HG03025 (cell line): ENCODE measurements around the gene MMGT1.
A peak's percentile ranks its signal among the peaks of the same experiment; 100 is the strongest.

ENCODE experiments used
- ATAC-seq: cut with Tn5 transposase; IDR thresholded peaks from one replicate; pipeline ENCODE4 v1.9.1; 2021; ENCODE audit warnings: mild to moderate bottlenecking, moderate library complexity; ENCODE audit not compliant: unreplicated experiment, low FRiP score

Gene MMGT1

DNA sequence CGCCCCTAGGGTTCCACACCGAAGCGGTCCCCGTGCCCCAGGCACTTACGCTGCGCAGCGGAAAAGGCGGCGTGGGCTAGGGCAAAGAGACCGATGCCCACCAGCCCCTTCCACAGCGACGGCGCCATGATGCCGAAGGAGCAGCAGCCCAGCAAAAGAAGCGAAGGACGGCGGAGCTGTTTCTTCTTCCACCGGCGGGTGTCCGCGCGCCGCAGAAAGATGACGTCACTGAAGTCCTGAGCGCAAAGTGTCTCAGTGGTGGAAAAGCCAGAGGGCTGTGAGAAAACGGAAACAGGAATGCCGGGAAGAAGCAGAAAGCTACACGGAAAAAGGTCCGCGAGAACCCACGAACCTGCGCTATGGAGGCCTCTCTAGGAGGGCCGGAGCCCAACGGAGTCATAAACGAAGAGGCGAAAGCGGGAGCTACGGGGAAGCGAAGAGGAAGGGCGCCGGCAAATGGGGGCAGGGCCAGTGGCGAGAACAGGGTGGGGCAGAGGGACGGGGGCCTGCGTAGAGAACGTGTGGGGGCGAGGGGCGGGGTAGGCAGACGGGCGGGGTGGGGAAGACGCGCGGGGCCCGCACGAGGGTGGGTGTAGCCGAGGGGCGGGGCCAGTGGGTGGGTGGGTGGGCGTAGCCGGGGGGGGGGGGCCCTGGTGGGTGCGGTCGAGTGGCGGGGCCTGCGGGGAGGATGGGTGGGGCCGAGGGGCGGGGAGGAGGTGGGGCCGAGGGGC is at the start of gene MMGT1:
Gene MMGT1, minus strand, starts transcription at position 441 of the 731 bp plus-strand sequence. Its CDS starts 313 bp downstream, at position 128.
- peak; percentile 65 for ATAC-seq

DNA sequence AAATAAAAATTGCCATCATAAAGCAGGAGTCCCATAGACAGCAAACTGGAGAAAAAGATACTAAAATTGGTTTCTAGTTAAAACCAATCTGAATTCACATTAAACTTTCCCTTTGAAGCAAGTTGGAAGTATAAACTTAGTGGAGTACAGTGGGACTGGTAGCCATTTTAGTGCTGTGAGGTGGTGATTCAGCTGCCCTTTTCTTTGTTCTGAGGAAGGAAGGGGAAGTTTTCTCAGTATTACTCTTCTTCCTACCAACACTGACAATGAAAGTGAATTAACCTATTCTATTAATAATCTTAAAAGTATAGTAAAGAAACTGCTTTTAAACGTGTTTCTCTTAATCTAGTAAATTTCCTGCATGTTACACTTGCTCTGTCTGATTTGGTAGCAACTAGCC is 48.1 kb upstream of the MMGT1 start:
- no peak for ATAC-seq

DNA sequence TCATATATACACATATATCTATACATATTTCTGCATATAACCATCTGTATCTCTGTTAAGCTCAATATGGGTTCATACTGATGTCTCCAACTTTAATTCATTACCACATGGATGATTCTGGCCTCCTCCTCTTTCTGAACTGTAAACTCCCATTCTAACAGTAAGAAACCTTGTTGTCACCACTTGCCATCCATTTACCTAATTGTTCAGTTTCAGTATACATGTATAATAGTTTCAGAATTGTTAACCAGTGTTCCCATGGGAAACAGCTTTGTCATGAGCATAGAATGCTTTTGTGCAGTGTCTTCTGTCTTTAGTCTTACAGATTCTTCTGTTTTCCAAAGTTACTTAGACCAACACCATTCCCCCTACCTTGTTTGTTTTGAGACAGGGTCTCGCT is 47.4 kb upstream of the MMGT1 start:
- ATAC-seq = peak; percentile 72

DNA sequence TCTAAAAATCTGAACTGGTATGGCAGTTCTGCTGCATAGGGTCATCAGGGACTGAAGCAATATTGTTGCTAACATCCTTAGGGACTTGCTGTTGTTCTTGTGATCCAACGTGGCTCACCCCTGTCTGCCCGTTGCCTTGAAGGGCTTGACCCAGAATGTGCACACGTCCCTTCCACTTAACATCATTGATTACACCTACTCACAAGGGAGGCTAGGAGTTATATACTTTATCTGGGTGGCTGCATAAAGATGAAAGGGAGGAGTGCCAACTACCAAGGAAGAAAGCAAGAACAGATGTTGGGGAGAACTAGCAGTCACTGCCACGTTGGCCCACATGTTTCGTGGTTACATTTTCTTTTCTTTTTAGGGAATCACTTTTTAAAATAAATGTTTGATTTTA is 45.4 kb upstream of the MMGT1 start:
- no peak for ATAC-seq

DNA sequence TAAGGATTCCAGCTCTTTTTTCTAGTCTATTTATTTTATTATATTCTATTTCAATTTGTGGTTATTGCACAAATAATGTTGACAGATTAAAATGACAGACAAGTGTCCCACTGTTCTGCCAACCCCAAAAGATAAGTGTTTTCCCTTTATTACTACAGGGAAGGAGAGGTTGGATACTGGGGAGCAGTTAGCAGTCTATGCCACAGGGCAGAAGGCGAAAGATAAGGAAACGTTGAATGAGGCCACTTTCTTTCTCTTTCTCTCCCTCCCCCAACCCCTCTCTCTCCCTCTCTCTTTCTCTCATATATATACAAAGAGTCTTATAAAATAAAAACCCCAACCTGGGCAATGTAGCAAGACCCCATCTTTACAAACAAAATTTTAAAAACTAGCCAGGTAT is 43.1 kb upstream of the MMGT1 start:
- no peak for ATAC-seq

DNA sequence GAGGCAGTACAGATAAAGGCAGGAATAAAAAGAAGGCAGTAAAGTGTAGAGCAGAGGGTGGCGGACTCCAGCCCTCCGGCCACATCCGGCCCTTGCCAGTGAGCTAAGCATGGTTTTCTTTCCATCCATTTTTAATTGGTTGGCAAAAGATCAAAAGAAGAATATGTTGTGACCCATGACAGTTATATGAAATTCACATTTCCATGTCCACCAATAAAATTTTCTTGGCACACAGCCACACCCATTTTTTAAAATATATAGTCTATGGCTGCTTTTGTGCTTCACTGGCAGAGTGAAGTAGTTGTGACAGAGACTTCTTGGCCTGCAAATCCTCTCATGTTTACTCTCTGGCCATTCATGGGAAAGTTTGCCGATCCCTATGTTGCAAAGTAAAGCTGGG is 41.2 kb upstream of the MMGT1 start:
- ATAC-seq = no peak

DNA sequence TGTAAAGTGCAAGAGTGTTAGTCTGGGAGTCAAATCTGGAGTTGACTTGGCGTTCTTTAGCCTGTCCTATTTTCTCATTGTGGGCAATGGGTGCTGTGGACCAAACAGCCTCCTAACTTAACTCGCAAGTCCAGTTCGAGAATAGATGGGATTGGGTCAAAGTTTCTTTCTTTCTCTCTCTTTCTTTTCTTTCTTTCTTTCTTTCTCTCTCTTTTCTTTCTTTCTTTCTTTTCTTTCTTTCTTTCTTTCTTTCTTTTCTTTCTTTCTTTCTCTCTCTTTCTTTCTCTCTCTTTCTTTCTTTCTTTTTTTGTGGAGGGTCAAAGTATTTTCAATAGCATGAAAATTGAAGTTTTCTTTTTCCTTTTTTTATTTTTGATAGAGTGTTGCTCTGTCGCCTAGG is 14.5 kb upstream of the MMGT1 start:
- no peak for ATAC-seq

DNA sequence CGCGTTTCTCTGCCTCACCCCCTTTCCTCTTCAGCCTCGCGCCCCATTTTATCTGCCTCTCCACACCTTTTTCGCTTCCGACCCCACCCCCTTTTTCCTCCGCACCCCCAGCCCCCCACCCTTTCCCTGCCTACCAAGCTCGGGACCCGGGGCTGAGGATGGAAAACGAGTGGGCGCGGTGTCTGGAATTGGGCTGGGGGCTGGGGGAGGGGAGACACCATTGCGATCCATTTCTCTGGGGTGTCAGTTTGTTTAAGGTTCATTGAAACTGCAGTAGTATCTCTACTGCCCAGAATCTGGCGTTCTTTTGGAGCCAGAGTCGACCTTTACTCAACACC is 12.2 kb upstream of the MMGT1 start:
- ATAC-seq = no peak

DNA sequence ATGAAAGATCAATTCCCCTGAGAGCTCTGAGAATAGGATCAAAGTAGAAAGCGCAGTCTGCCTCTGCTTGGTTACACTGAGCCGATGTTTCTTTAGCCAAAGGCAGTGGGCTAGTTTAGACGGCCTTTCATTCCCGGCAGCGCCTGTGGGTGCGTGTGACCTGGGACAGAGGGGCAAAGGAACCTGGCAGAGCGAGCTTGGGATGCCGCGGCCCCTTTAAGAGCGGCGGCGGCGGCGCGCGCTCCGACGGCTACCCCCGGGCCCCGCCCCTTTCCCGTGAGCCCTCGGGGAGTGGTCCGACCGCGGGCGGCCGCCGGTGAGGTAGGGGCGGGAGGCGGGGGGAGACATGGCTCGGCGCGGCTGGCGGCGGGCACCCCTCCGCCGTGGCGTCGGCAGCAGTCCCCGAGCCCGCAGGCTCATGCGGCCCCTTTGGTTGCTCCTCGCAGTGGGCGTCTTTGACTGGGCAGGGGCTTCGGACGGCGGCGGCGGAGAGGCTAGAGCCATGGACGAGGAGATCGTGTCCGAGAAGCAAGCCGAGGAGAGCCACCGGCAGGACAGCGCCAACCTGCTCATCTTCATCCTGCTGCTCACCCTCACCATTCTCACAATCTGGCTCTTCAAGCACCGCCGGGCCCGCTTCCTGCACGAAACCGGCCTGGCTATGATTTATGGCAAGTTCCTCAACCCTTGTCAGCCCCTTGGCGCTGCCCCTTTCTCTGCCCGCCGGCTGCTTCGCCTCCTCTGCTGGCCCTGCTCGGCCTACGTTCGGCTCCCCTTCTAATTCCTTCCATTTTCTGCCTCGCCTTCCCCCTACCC is 11.6 kb upstream of the MMGT1 start, which contains the start of gene SLC9A6:
Gene SLC9A6, plus strand, starts transcription at position 279 of the 816 bp plus-strand sequence. Its CDS starts 224 bp downstream, at position 503.
- peak; percentile 84 for ATAC-seq

DNA sequence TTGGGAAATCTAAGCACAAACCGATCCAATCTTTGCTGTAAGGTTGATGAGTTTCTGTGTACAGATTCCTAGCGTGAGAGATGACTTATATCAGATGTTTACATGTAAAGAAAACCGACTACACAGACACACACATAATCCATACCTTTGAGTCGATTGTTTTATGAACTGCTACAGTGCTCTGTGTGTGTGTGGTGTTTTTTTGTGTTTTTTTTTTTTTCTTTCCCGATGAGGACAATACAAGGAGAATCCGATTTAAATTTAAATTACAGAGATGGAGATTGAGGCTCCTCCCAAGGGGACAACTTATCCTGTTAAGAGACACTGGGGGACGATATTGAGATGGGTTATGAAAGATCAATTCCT is 11.0 kb upstream of the MMGT1 start:
- no peak for ATAC-seq

DNA sequence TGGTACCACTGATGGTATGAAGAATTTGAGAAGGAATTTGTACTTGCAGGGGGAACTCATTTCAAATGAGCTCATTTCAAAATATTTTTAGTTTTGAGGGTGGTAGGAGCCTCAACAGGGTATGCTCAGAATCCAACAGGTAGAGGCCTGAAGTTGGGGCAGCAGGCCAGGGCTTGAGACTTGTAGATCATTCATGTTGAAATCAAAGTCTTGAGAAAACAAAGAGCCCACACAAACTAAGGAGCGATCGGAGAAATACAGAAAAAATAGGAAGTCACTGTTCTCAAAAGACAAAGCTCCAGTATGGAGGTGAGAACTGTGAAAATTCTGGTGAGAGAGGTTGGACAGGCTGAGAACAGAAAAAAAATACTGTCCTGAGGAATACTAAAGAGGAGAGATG is 10.5 kb upstream of the MMGT1 start:
- ATAC-seq = no peak

DNA sequence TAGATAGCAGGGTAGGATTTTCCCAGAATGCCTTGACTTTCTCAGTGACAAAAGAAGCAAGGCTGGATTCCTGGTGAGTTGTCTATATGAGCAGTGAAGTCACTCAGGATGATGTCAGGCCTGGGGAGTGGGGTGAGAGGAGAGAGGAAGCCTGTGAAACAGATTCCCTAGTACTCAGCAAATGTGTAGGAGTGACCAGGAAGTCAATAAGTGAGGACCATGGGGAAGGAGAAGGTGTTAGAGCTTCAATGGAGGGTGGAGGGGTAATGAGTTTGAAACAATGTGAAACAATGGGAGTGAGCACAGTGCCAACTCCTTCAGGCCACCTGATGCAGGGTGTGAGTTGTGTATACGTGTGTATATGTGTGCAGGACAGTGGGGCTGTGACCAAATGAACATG is 9.1 kb upstream of the MMGT1 start:
- ATAC-seq = no peak

DNA sequence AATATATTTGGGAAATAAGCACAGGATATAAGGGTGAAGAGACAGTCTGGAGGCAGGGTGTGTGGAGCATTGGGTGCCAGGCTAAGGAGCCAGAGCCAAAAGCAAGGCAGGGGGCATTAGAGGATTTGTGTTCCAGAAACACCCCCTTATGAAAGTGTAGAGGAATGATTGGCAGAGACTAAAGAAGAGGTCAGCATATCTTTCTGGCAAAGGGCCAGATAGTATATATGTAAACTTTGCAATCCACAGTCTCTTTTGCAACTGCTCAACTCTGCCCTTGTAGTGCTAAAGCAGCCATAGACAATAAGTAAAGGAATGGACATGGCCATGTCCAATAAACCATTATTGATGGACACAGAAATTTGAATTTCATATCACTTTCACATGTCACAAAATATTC is 7.9 kb upstream of the MMGT1 start:
- no peak for ATAC-seq

DNA sequence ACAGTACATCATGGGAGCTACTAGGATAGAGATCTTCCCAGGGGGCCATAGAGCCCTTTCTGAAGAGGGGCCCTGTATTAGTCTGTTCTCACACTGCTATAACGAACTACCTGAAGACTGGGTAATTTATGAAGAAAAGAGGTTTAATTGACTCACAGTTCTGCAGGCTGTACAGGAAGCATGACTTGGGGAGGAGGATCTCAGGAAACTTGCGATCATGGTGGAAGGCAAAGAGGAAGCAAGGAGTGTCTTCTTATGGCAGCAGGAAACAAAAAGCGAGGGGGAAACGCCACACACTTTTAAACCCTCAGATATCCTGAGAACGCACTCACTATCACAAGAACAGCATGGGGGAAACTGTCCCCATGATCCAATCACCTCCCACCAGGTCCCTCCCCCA is 7.2 kb upstream of the MMGT1 start:
- ATAC-seq = no peak

DNA sequence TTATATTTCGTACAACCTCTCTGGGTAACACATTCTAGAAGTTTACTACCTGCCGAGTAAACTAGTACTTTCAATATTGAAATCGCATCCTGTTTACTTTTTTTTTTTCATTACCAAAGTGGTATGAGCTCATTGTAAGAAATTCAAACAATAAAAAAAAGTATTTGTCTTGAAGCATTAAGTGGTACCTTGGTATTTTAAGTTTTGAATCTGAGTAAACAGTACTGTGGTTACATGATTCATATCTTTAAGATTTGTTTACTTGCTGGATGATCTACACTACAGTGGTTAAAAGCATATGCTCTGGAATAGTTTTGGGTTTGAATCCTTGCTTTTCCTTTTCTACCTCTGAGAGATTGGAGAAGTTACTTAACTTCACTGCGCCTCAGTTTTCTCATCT is 3.8 kb upstream of the MMGT1 start:
- ATAC-seq = no peak

DNA sequence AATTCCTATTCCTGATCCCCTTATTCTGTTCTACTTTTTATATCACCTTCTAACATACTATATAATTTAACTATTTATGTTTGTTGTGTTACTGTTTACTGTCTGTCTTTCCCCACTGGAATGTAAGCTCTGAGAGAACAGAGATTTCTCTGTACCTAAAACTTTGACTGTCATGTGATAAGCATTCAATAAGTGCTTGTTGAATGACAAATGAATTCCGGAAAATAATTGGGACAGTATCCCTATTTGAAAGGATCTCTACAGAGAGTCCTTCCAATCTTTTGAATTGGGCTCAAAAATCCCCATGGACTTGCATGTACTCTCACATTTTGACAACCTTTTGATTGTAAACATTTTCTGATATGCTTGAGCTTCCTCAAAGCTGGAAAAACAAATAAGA is 1.6 kb upstream of the MMGT1 start:
- ATAC-seq = no peak

DNA sequence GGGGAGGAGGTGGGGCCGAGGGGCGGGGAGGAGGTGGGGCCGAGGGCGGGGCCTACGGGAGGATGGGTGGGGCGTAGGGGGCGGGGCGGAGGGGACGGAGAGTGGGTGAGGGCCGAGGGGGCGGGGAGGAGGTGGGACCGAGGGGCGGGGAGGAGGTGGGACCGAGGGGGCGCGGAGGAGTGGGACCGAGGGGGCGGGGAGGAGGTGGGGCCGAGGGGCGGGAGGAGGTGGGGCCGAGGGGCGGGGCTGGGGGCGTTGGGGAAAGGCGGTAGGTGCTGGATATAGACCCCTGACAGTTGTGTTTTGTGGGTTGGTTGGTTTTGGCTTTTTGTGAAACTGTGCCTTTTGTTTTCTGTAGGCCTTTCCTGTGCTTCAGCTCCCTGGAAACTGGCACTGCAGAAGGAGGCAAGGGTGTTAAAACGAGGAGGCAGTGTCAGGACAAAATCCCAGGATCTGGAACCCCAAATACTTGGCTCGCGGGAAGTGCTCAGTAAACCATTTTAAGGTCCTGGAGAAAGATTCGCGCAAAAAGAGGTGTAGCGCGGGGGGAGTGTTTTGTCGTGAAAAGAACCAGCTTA is 580 bp upstream of the MMGT1 start:
- ATAC-seq = no peak

DNA sequence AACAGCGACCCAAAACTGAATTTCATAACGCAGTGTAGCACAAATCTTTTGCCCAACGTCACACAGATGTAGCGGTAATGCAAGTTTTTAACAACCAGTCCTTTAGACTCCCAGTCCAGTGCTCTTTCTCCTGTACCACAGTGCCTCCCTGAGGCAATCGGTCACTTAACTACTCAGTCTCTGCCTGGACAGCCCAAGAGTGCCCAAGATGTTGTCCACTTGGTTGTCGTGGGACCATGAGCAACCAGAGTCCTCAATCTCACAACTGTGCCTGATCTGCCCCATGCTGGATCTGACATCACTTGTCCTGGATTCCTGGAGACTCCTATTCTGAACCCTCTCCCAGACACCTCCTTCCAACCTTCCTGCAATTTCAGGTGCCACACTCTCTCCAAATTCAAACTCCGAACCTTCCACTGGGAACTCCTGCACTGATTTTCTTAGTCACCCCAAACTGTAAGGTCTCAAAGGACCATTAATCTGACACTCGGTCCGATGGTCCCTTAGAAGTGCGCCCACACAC is 702 bp downstream of the MMGT1 start:
- peak; percentile 8 for ATAC-seq

DNA sequence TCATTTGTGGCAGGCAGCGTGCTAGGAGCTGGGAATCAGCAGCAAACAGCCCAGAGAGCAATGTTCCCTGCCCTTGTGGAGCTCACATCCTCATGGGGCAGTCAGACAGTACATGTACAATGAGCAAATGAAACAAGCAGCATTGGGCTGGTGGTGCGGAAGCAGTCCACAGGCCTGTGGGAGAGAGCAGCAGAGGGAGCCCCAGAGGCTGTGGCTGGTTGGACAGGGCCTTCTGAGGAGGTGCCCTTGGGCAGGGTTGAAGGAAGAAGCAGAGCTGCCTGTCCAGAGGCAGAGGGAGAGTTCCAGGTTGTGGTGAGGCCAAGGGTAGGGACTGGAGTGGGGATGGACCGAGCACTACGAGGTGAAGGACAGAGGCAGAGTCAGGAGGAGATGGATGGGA is 22.5 kb downstream of the MMGT1 start:
- ATAC-seq = no peak

DNA sequence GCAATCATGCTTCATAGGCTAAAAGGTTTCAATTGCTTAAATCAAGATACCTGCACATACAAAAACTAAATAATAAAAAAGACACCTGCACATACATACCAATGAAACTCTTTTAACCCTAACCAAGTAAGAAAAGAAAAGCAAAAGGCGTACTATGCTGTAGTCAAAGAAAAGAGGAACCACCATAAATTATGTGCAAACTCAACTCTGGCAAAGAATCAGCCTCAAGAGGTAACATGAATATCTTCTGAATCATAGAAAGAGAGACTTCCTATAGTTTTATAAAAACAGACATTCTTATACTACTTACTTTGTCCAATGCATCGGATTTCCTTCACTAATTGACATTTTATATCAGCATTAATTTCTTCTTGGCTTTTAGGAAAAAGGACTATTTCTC is 29.3 kb downstream of the MMGT1 start:
- no peak for ATAC-seq

DNA sequence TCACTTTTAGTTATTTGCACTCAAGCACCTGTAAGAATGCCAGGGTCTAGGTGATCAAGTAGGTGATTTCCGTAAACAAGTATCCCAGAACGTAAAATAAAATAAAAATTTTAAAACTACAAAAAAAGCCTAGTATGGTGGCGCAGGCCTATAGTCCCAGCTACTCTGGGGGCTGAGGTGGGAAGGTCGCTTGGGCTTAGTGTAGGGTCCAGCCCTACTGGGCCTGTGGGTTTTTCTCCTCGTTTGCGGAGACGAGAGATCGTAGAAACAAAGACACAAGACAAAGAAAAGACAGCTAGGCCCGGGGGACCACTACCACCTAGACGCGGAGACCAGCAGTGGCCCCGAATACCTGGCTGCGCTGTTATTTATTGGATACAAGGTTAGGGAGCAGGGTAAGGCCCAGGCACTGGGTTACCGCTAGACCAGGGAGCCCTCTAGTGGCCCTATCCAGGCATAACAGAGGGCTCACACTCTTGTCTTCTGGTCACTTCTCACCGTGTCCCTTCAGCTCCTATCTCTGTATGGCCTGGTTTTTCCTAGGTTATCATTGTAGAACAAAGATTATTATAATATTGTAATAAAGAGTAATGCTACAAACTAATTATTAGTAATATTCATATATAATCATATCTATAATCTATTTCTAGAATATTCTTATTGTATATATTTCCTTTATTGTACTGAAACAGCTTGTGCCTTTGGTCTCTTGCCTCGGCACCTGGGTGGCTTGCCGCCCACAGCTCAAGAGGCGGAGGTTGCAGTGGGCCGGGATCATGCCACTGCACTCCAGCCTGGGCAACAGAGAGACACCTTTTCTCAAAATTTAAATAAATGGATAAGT is 41.9 kb downstream of the MMGT1 start:
- ATAC-seq = no peak
